CD14-positive monocyte (primary cell): Measurements from ENCODE around the gene NFE2. TPM values are rescaled to one million over a fixed set of nuclear protein-coding genes. Genes with fewer than 3 reads are reported as not detected.
A peak's percentile ranks its signal among the peaks of the same experiment; 100 is the strongest.
"Not testable (repeated sequence)": the region's sequence is repeated elsewhere in the genome, so short reads cannot be mapped to it uniquely, and the experiment has no call there.

Source experiments
- DNase-seq, 3 donors: peaks; one replicate each; pipeline ENCODE4 v3.0.0-alpha.2; 2011 to 2022
- H2AFZ ChIP-seq: 2 replicates; pipeline ENCODE4 v1.6.0; 2012; ENCODE audit warnings: mild to moderate bottlenecking, low read depth, low read length, inconsistent platforms; ENCODE audit not compliant: insufficient read depth, poor library complexity, severe bottlenecking
- H3K27ac ChIP-seq, 2 donors: 1 replicate in 1 of 2; 2 replicates in 1 of 2; pipeline ENCODE4 v1.5.1; 2012 to 2013; ENCODE audit warnings: low read length in 2 of 2, control low read depth in 1 of 2, inconsistent platforms in 1 of 2, low read depth in 1 of 2, mild to moderate bottlenecking in 1 of 2
- H3K27me3 ChIP-seq, 2 donors: one replicate each; pipeline versions ENCODE4 v1.6.0 to v1.6.1; 2011 to 2013; ENCODE audit warnings: low read length in 2 of 2; ENCODE audit not compliant: control insufficient read depth in 2 of 2, insufficient read depth in 2 of 2
- H3K36me3 ChIP-seq, 2 donors: replicated peaks in 1 of 2; 1 replicate in 1 of 2; 2 replicates in 1 of 2; pipeline versions ENCODE4 v1.5.1 to v1.6.1; 2012 to 2013; ENCODE audit warnings: low read length in 2 of 2, control low read depth in 1 of 2, inconsistent platforms in 1 of 2, mild to moderate bottlenecking in 1 of 2; ENCODE audit not compliant: insufficient read depth in 2 of 2, control insufficient read depth in 1 of 2
- H3K4me1 ChIP-seq, 2 donors: 1 replicate in 1 of 2; 2 replicates in 1 of 2; pipeline versions ENCODE4 v1.5.1 to v1.6.1; 2012 to 2013; ENCODE audit warnings: low read length in 2 of 2, control low read depth in 1 of 2, inconsistent platforms in 1 of 2, mild to moderate bottlenecking in 1 of 2, moderate library complexity in 1 of 2; ENCODE audit not compliant: insufficient read depth in 2 of 2, control insufficient read depth in 1 of 2
- H3K4me2 ChIP-seq: replicated peaks from 2 replicates; pipeline ENCODE3; 2012; ENCODE audit warnings: low read length, moderate library complexity, mild to moderate bottlenecking; ENCODE audit not compliant: poor library complexity, severe bottlenecking; ENCODE audit errors: extremely low read depth
- H3K4me3 ChIP-seq, 3 experiments: fragments of 200-600 bp in 1 of 3; sonication (generic) in 1 of 3; replicated peaks in 1 of 3; 1 replicate in 2 of 3; 2 replicates in 1 of 3; pipeline ENCODE4 v1.5.1; 2011 to 2013; ENCODE audit warnings: low read length in 3 of 3, mild to moderate bottlenecking in 3 of 3, control low read depth in 2 of 3, low read depth in 2 of 3, inconsistent platforms in 1 of 3, moderate library complexity in 1 of 3
- H3K79me2 ChIP-seq: 2 replicates; pipeline ENCODE4 v1.6.0; 2012; ENCODE audit warnings: mild to moderate bottlenecking, control low read depth, inconsistent platforms, low read length, moderate library complexity; ENCODE audit not compliant: insufficient read depth
- H3K9ac ChIP-seq: 2 replicates; pipeline ENCODE4 v1.6.0; 2017; ENCODE audit warnings: low read length, mild to moderate bottlenecking; ENCODE audit not compliant: insufficient read depth, poor library complexity, severe bottlenecking
- H3K9me3 ChIP-seq, 2 donors: replicated peaks in 1 of 2; 1 replicate in 1 of 2; 2 replicates in 1 of 2; pipeline versions ENCODE4 v1.5.1 to v1.6.1; 2012 to 2013; ENCODE audit warnings: low read length in 2 of 2, control low read depth in 1 of 2; ENCODE audit not compliant: control insufficient read depth in 1 of 2, insufficient read depth in 1 of 2
- H4K20me1 ChIP-seq: 2 replicates; pipeline ENCODE4 v1.6.0; 2012; ENCODE audit warnings: mild to moderate bottlenecking, low read length, control low read depth, moderate library complexity; ENCODE audit not compliant: insufficient read depth
- H3K27ac Mint-ChIP-seq, 7 donors: one replicate each; pipeline ENCODE4 v1.8.0; 2020; ENCODE audit warnings: mild to moderate bottlenecking in 7 of 7, mixed read lengths in 7 of 7, moderate library complexity in 6 of 7, inconsistent platforms in 2 of 7
- H3K27me3 Mint-ChIP-seq, 3 donors: one replicate each; pipeline ENCODE4 v1.8.0; 2021 to 2022; ENCODE audit warnings: low read depth in 3 of 3, mild to moderate bottlenecking in 3 of 3, mixed read lengths in 3 of 3, moderate library complexity in 3 of 3, inconsistent platforms in 1 of 3
- H3K36me3 Mint-ChIP-seq, 2 donors: one replicate each; pipeline ENCODE4 v1.8.0; 2020; ENCODE audit warnings: mixed read lengths in 2 of 2, inconsistent platforms in 1 of 2, mild to moderate bottlenecking in 1 of 2
- H3K4me1 Mint-ChIP-seq: one replicate; pipeline ENCODE4 v1.8.0; 2020; ENCODE audit warnings: mild to moderate bottlenecking, mixed read lengths
- H3K4me3 Mint-ChIP-seq, 2 donors: one replicate each; pipeline ENCODE4 v1.8.0; 2020; ENCODE audit warnings: mild to moderate bottlenecking in 2 of 2, mixed read lengths in 2 of 2, moderate library complexity in 1 of 2
- H3K9me3 Mint-ChIP-seq, 7 donors: one replicate each; pipeline ENCODE4 v1.8.0; 2020 to 2022; ENCODE audit warnings: mixed read lengths in 7 of 7, mild to moderate bottlenecking in 6 of 7, moderate library complexity in 6 of 7, inconsistent platforms in 2 of 7
- WGBS: methylation state at CpG from one replicate; pipeline ENCODE4 v1.1.5; 2013; ENCODE audit warnings: missing lambda C conversion rate; ENCODE audit not compliant: insufficient coverage; 5-methylcytosine and 5-hydroxymethylcytosine counted together
- intact Hi-C, 2 donors: fragments of 100-400 bp; cut with micrococcal nuclease; formaldehyde crosslinking; loops; one replicate each; pipeline versions ENCODE4 v1.15.0 to v1.15.1; 2023
- polyA plus RNA-seq, 3 donors: library from polyadenylated mRNA; depleted of rRNA in 1 of 3; unstranded in 2 of 3; stranded (reverse) in 1 of 3; fragments of 300-500 nt in 2 of 3; fragments of >200 nt in 1 of 3; fragmentation: Illumina TruSeq in 2 of 3; gene quantifications; 1 replicate in 2 of 3; 2 replicates in 1 of 3; pipeline ENCODE4 v1.2.3, GENCODE V29; 2012 to 2021
- TF ChIP-seq, protein P1 (sequence below): fragments of 200-600 bp; IDR thresholded peaks from one replicate; pipeline ENCODE4 v1.8.0; 2022; ENCODE audit warnings: antibody characterized with exemption, mild to moderate bottlenecking

Gene NFE2
- polyA plus RNA-seq, 3 donors, result 79.5 to 157 (median 95.6) TPM

DNA sequence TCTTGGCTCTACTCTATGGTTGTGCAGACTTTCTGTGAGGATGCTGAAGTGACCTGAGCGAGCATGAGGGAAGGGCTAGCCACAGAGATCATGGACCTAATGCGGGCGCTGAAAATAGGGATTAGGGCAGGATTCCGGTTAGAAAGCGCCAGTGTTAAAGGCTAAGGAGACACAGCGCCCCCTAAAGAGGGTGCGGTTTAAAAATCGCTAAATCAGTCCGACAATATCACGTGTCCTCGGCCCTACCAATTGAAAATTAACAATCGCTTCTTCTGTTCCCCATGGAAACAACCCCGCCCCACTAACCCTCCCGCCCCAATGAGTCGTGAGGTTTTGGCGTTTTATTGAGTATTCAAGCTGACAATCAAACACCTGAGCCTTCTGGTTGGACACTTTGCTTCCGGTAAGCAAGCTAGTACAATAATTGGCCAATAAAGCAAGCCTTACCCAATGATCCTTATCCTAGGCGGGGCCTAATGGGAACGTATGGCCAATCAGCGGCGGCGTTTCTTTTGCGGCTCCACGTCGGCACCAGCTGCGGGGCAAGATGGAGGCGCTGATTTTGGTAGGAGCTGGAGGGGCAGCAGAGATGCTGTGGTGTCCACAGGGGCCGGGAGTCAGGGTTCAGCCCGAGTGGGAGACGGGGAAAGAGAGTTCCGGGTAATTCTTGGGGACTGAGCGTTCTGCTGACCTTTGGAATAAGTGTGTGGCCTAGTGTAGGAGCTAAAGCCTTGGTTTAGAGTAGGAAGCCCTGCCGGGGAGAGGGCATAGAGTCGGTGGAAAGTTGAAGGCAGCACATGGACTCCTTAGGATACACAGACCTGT is 24.0 kb upstream of the NFE2 start, which contains the start of gene COPZ1:
Gene COPZ1, plus strand, starts transcription at position 515 of the 825 bp plus-strand sequence. Its CDS starts 33 bp downstream, at position 548.
- Histone ChIP-seq H3K9ac (peak within 1 kb of the TSS; percentile 73), H2AFZ (peak within 1 kb of the TSS; percentile 83), H3K36me3 (no peaks in the 10 kb centered on the region), H3K4me1 (peaks cover 49 to 68% of the 10 kb centered on the region in 2 donors), H3K9me3 (no peaks in the 10 kb centered on the region), H3K79me2 (peaks cover 53% of the 10 kb centered on the region), H3K4me2 (peak within 1 kb of the TSS; percentile 80), H4K20me1 (no peaks in the 10 kb centered on the region), H3K27ac (peak within 1 kb of the TSS; percentile 67 to 86), H3K4me3 (peak within 1 kb of the TSS; percentile 50 to 96 (median 79)), H3K27me3 (no peaks in the 10 kb centered on the region)
- peak within 1 kb of the TSS; percentile 98 to 99 (median 99) for H3K27ac Mint-ChIP-seq
- TF ChIP-seq, protein P1, sequence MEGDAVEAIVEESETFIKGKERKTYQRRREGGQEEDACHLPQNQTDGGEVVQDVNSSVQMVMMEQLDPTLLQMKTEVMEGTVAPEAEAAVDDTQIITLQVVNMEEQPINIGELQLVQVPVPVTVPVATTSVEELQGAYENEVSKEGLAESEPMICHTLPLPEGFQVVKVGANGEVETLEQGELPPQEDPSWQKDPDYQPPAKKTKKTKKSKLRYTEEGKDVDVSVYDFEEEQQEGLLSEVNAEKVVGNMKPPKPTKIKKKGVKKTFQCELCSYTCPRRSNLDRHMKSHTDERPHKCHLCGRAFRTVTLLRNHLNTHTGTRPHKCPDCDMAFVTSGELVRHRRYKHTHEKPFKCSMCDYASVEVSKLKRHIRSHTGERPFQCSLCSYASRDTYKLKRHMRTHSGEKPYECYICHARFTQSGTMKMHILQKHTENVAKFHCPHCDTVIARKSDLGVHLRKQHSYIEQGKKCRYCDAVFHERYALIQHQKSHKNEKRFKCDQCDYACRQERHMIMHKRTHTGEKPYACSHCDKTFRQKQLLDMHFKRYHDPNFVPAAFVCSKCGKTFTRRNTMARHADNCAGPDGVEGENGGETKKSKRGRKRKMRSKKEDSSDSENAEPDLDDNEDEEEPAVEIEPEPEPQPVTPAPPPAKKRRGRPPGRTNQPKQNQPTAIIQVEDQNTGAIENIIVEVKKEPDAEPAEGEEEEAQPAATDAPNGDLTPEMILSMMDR, result peak; percentile 87
- H3K27me3 Mint-ChIP-seq, result no peaks in the 10 kb centered on the region
- peak within 1 kb of the TSS; percentile 95 to 99 for H3K4me3 Mint-ChIP-seq
- intact Hi-C loops, result loop anchor here (5.0 to 10.0 kb wide), 2 partner anchors 42 to 50 kb away; no protein-coding TSS in a partner anchor
- H3K4me1 Mint-ChIP-seq, result peaks cover 57% of the 10 kb centered on the region
- no peaks in the 10 kb centered on the region for H3K9me3 Mint-ChIP-seq
- under 1% methylated on average over 25 of the region's 34 CpGs for WGBS
- peaks cover 0 to 4% of the 10 kb centered on the region in 2 donors for H3K36me3 Mint-ChIP-seq
- DNase-seq, result peak; percentile 98 to 99 (median 99)

DNA sequence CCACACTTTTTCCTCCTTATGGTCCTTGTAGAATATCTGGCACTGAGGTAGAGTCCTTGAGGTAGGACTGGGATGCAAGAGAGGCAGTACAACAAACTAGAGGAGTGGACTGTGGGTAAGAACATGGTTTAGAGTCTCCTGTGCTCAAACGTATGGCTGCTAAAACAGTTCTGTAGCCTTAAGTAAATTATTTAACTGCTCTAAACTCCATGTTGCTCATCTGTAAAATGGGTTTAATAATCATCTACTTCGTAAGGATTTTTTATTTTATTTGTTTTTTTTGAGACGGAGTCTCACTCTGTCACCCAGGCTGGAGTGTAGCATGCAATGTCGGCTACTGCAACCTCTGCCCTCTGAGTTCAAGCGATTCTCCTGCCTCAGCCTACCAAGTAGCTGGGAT is 20.5 kb upstream of the NFE2 start:
- H3K9ac ChIP-seq, result no peak overlapping the region
- TF ChIP-seq, protein P1, result no peak
- peaks cover 24% of the 10 kb centered on the region for H3K79me2 ChIP-seq
- intact Hi-C loops, result loop anchor here in 1 of 2 donors (10.0 kb wide), 1 partner anchor 47 kb away; no protein-coding TSS in a partner anchor
- no peaks in the 10 kb centered on the region for H3K27me3 ChIP-seq
- Mint-ChIP-seq H3K36me3 (no peaks in the 10 kb centered on the region), H3K27me3 (no peaks in the 10 kb centered on the region), H3K27ac (no peak overlapping the region), H3K4me1 (peaks cover 42% of the 10 kb centered on the region), H3K4me3 (no peak overlapping the region), H3K9me3 (no peaks in the 10 kb centered on the region)
- peaks cover 41 to 50% of the 10 kb centered on the region in 2 donors for H3K4me1 ChIP-seq
- peak overlapping the region in 1 of 2 donors; percentile 20 for H3K27ac ChIP-seq
- no peak for DNase-seq
- H2AFZ ChIP-seq, result no peak overlapping the region
- H3K9me3 ChIP-seq, result no peaks in the 10 kb centered on the region
- no peaks in the 10 kb centered on the region for H4K20me1 ChIP-seq
- WGBS, result 100% methylated on average over 4 of the region's 5 CpGs
- H3K4me3 ChIP-seq, result no peak overlapping the region
- no peak overlapping the region for H3K4me2 ChIP-seq
- no peaks in the 10 kb centered on the region for H3K36me3 ChIP-seq

DNA sequence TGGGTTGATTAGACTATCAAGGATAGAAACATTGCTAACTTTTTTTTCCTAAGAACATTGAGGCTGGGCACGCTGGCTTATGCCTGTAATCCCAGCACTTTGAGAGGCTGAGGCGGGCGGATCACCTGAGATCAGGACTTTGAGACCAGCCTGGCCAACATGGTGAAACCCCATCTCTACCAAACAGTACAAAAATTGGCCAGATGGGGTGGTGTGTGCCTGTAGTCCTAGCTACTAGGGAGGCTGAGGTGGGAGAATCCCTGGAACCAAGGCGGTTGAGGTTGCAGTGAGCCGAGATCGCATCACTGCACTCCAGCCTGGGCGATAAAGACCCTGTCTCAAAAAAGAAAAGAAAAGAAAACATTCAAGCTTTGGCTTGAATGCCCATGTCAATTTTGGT is 11.5 kb upstream of the NFE2 start:
- H3K4me2 ChIP-seq, DNase-seq, H3K9me3 ChIP-seq, H2AFZ ChIP-seq, H3K9me3 Mint-ChIP-seq, H4K20me1 ChIP-seq, H3K36me3 ChIP-seq, H3K9ac ChIP-seq, H3K27me3 Mint-ChIP-seq, intact Hi-C loops, H3K4me3 Mint-ChIP-seq, H3K36me3 Mint-ChIP-seq, H3K27ac ChIP-seq, H3K27me3 ChIP-seq, H3K4me3 ChIP-seq, H3K27ac Mint-ChIP-seq, H3K79me2 ChIP-seq: not testable (repeated sequence)
- WGBS, result 94% methylated on average over 4 of the region's 7 CpGs
- H3K4me1 ChIP-seq, result peaks cover 27 to 41% of the 10 kb centered on the region in 2 donors
- peaks cover 48% of the 10 kb centered on the region for H3K4me1 Mint-ChIP-seq
